HL-60 (cell line): ENCODE data around the gene MAN1C1.

Source experiments
- DNase-seq, 2 experiments: peaks; one replicate each; pipeline ENCODE4 v3.0.0-alpha.2; 2010 to 2020; ENCODE audit warnings: low read depth in 1 of 2, low spot score in 1 of 2
- H3K27ac ChIP-seq: fragments of 250-450 bp; sonication (Bioruptor Pico); replicated peaks from 2 replicates; pipeline ENCODE4 v1.5.1; 2020; ENCODE audit warnings: mild to moderate bottlenecking, moderate library complexity
- H3K27me3 ChIP-seq: fragments of 250-450 bp; sonication (Bioruptor Pico); 2 replicates; pipeline ENCODE4 v1.5.1; 2021; ENCODE audit warnings: mild to moderate bottlenecking, moderate library complexity; ENCODE audit not compliant: insufficient read depth, poor library complexity, severe bottlenecking
- H3K4me3 ChIP-seq: replicated peaks from 2 replicates; pipeline ENCODE4 v1.5.1; 2011; ENCODE audit warnings: mild to moderate bottlenecking, control low read depth, low read length; ENCODE audit not compliant: insufficient read depth
- GABPA ChIP-seq: IDR thresholded peaks from 2 replicates; pipeline ENCODE4 v1.6.1; 2012; ENCODE audit warnings: low read depth
- POLR2AphosphoS5 ChIP-seq: IDR thresholded peaks from 2 replicates; pipeline ENCODE4 v1.6.1; 2012; ENCODE audit warnings: low read depth
- SPI1 ChIP-seq: IDR thresholded peaks from 2 replicates; pipeline ENCODE4 v1.6.1; 2012; ENCODE audit warnings: low read depth, mild to moderate bottlenecking, borderline replicate concordance
- TF ChIP-seq, protein P1 (sequence below): IDR thresholded peaks from 2 replicates; pipeline ENCODE4 v1.6.1; 2012; ENCODE audit warnings: low read depth; ENCODE audit not compliant: insufficient replicate concordance
- TF ChIP-seq, protein P2 (sequence below): IDR thresholded peaks from one replicate; pipeline ENCODE4 v1.5.1; 2011; ENCODE audit warnings: low read length, control low read depth, inconsistent platforms; ENCODE audit not compliant: insufficient read depth

Gene MAN1C1

DNA sequence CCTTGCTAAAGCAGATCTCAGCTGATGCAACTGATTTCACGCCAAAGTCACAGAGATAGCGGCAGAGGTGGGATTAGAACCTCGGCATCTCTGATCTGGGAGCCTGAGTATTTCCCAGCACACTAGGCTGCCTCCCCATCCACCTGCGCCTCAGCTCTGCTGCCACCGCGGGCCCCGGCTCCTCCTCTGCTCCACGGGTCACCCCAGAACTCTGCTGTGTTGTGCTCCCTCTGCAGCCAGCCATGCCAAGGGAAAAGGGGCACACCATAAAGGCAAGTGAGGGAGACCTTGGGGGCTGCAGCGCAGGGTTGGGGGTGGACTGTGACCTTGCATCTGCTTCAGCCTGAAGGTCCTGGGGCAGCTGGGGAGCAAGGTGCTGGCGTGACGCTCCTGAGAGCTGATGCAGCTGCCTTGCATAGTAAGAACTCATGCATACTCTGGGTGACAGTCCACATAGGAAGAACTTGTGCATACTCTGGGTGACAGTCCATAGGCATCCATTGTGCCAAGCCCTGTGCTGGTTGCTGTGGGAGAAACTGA is 68.7 kb downstream of the MAN1C1 start:
- Histone ChIP-seq H3K4me3 (no peak overlapping the region), H3K27ac (no peak overlapping the region), H3K27me3 (no peaks in the 10 kb centered on the region)
- TF ChIP-seq POLR2AphosphoS5 (no peak), SPI1 (no peak), GABPA (no peak)
- TF ChIP-seq, protein P1, sequence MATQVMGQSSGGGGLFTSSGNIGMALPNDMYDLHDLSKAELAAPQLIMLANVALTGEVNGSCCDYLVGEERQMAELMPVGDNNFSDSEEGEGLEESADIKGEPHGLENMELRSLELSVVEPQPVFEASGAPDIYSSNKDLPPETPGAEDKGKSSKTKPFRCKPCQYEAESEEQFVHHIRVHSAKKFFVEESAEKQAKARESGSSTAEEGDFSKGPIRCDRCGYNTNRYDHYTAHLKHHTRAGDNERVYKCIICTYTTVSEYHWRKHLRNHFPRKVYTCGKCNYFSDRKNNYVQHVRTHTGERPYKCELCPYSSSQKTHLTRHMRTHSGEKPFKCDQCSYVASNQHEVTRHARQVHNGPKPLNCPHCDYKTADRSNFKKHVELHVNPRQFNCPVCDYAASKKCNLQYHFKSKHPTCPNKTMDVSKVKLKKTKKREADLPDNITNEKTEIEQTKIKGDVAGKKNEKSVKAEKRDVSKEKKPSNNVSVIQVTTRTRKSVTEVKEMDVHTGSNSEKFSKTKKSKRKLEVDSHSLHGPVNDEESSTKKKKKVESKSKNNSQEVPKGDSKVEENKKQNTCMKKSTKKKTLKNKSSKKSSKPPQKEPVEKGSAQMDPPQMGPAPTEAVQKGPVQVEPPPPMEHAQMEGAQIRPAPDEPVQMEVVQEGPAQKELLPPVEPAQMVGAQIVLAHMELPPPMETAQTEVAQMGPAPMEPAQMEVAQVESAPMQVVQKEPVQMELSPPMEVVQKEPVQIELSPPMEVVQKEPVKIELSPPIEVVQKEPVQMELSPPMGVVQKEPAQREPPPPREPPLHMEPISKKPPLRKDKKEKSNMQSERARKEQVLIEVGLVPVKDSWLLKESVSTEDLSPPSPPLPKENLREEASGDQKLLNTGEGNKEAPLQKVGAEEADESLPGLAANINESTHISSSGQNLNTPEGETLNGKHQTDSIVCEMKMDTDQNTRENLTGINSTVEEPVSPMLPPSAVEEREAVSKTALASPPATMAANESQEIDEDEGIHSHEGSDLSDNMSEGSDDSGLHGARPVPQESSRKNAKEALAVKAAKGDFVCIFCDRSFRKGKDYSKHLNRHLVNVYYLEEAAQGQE, result no peak
- TF ChIP-seq, protein P2, sequence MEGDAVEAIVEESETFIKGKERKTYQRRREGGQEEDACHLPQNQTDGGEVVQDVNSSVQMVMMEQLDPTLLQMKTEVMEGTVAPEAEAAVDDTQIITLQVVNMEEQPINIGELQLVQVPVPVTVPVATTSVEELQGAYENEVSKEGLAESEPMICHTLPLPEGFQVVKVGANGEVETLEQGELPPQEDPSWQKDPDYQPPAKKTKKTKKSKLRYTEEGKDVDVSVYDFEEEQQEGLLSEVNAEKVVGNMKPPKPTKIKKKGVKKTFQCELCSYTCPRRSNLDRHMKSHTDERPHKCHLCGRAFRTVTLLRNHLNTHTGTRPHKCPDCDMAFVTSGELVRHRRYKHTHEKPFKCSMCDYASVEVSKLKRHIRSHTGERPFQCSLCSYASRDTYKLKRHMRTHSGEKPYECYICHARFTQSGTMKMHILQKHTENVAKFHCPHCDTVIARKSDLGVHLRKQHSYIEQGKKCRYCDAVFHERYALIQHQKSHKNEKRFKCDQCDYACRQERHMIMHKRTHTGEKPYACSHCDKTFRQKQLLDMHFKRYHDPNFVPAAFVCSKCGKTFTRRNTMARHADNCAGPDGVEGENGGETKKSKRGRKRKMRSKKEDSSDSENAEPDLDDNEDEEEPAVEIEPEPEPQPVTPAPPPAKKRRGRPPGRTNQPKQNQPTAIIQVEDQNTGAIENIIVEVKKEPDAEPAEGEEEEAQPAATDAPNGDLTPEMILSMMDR, result no peak
- DNase-seq, result no peak

DNA sequence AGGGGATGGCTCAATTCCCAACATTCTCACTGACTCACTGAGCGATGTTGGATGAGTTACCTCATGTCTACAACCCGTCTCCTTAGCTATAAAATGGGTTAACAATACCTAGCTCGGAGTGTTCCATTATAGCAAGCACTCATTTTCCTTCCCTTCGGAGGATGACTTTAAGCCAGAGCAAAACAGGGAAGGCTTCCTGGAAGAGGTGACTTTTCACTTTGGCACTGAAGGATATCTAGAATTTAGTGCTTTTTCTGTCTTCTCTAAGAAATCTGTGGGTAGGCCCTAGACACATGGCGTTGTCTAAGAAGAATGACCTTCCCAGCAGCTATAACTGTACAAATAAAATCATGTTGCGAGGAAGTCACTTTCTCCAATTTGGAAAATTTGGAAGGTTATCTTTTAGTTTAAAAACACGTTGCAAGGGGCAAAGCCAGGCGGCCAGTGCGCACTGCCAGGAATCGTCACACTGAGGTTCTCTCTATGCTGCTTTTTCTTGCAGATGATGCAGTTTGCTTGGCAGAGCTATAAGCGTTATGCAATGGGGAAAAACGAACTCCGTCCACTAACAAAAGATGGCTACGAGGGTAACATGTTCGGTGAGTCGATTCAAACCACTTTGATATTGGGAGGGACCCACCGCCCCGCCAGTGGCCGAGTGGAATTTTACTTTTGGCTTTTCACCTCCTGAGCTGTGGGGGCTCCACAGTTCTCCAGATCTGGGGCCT is 69.5 kb downstream of the MAN1C1 start:
- TF ChIP-seq SPI1 (no peak), GABPA (no peak), POLR2AphosphoS5 (no peak)
- TF ChIP-seq, protein P2, result no peak
- TF ChIP-seq, protein P1, result no peak
- Histone ChIP-seq H3K27ac (no peak overlapping the region), H3K27me3 (no peaks in the 10 kb centered on the region), H3K4me3 (no peak overlapping the region)
- DNase-seq, result no peak

DNA sequence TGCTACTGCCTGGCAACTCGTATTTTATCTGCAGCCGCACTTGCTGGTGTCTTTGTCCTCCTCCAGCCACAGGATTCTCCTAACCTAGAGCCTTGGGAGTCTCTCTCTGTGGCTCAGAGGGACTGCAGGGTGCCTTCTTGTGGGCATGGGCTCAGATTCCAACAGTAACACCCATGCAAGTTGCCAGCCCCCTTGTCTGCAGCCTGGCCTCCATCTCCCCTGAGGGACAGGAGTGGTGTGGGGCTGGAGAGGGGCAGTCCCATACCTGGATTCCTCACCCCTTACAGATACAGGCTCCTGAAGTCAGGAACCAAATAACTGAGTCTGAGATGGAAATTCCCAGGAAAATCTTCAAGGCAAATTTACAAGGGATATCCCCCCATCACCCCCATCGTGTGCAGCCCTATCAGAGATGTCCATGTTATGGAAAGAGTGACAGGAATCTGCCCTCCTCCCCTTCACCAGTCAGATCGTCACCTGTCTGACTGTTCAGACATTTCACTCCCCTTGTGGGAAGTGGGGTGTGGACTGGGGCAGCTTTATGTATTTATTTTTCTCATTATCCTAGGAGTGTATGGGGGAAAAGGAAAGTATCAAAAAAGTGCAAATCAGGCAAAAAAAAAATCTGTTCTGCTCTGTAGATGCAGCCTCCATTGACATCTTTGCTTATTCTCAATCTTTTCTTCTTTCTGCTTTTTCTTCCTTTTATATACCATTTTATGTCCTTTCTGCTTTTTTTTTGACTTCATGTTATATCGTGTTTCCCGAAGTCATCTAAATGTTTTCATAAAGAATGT is 70.8 kb downstream of the MAN1C1 start:
- DNase-seq, result no peak
- H3K4me3 ChIP-seq, result no peak overlapping the region
- no peak overlapping the region for H3K27ac ChIP-seq
- TF ChIP-seq, protein P1, result no peak
- TF ChIP-seq, protein P2, result no peak
- TF ChIP-seq GABPA (no peak), POLR2AphosphoS5 (no peak), SPI1 (no peak)
- no peaks in the 10 kb centered on the region for H3K27me3 ChIP-seq
